GM19372 (cell line): Measurements from ENCODE around the gene HSD3B1.
"Not testable (repeated sequence)": the region's sequence is repeated elsewhere in the genome, so short reads cannot be mapped to it uniquely, and the experiment has no call there.

Experiments
- ATAC-seq: cut with Tn5 transposase; IDR thresholded peaks from one replicate; pipeline ENCODE4 v1.9.1; 2021; ENCODE audit warnings: mild to moderate bottlenecking, low read depth, moderate library complexity; ENCODE audit not compliant: unreplicated experiment

The HSD3B1 gene

DNA sequence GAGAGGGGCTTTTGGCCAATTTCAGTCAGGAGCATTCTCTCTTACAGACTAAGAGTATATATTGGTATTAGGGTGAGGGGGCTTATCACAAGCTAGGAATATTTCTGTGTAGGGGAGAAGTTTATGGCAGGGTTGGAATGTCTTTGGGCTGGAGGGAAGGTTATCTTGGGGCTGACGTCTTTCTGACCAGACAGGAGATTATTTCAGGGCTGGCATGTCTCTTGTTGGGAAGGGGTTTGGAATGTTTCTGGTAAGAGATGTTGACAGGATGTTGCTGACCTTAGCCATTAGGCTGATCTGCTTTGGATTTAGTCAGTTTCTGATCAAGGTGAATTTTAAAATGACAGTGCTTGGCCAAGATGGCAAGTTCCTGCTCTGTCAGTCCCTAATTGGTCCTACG, 17.8 kb upstream of the HSD3B1 start:
- ATAC-seq, result no peak

DNA sequence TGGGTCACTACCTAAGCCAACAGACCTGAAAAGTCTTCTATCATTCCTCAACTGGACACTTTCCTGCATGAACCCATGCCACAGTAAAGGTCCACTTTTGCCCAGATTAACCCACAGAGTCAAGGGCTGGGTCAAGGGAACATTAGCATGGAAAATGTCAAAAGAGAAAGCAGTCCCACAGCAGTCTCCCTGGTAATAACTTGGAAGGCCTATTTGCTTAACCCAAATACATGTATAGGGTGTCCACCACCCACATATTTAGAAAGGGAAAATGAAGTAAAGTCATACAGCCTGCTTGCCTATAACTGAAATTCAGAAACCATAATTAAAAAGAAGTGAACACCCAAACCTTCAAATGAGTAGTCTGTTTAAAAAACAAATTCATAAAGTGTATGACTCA, 16.1 kb upstream of the HSD3B1 start:
- ATAC-seq, result no peak

DNA sequence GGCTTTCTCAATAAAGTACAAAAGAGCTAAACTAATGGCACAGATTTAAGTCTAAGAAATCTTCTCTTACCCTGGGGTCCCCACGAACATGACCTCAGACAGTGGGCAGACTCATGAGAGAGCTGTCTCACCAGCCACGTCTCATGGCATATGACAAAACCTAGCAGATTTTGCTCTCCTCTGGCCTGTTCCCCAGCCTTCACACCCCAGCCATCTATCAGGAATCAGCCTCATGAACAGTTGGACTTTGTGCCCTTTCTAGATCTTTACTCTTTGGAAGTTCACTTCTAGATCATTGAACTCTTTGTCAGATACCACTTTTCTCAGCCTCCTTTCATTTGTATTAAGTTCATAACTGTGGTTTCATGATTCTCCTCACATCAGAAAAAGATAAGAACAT, 14.2 kb upstream of the HSD3B1 start:
- ATAC-seq, result no peak

DNA sequence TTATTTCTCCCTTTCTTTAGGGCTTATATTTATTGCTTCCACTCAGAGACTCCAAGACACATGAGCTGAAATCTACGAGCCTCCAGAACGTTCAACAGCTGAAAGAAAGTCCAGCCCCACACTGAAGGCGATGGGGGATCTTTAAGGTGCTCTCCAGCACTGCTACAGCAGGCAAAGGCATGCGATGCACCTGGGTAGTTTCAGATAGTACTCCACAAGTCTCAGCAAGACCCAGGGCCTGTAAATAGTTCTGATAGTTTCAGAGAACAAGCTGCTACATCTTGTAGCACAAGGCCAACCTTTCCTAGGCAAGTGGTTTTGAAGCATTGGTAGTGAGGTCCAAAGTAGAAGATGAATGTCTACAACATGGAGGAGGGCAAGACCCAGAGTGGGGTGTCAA, 2.2 kb upstream of the HSD3B1 start:
- no peak for ATAC-seq

DNA sequence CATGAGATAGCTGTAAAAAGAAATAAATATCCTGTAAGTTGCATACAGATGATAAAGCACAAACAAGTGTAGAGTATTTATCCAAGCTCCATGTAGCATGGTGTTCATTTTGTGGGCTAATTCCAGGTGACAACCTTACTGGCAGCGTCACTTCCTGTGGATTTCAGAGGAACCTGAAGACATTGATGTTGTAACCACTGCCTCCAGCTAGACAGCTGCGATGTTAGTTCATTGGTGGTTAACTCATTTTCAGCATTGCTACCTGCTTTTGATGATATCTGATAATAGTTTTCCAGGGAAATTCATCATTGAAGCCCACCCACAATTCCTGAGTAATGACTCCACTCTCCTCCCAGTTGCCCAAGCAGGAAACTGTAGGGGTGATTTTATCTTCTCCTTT, 3.0 kb downstream of the HSD3B1 start:
- ATAC-seq, result no peak

DNA sequence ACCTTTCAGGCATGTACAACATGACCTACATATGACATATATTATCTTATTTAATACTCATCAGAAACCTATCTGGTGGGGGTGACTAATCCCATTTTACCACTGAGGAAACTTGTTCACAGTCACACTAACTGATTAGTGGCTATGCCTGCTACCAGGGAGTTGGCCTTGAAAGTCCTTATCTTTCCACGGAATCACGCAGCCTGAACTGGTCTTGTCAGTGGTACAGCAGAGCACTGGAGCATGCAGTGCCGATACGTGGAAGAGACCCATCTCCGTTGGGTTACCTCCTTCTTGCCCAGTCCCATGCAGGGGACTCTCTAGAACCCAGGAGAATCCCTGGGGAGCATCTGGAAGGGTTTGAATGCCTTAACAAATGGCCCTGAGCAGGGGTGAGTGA, 8.2 kb downstream of the HSD3B1 start:
- no peak for ATAC-seq

DNA sequence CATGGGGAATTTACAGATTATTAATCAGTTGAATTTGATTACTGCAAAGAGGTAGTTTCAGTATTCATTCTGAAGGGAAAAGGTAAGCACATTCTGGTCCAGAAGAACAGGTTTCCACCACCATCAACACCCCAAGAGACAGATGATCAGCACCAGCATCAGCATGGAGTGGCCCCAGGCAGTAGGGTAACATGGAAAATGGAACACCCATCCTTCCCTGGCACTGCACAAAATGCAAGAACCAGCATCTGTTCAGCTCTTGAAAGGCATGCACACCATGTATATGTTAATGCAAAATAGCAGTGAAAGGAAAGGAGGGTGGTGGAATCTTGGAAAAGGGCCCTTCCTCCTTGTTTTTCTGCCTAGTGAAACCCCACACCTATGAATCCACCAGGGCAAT, 9.2 kb downstream of the HSD3B1 start:
- no peak for ATAC-seq

DNA sequence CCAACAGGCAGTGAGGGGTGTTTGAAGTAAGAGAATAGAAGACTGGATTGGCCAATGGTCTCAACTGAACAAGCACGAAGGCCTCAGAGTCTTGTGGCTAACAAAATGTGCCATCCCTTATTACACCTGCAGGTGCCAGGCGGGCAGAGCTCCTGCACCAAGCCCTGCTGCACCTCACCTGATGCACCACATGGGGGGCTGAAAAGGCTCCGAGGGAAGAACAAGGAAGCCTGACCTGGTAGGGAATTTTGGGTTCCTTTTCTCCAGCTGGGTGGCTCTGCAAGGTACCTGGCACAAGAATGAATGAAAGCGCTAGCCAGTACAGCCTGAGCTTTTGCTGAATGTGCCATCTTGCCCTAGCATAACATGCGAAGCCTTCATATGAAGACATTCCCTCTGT, 9.7 kb downstream of the HSD3B1 start:
- ATAC-seq, result no peak

DNA sequence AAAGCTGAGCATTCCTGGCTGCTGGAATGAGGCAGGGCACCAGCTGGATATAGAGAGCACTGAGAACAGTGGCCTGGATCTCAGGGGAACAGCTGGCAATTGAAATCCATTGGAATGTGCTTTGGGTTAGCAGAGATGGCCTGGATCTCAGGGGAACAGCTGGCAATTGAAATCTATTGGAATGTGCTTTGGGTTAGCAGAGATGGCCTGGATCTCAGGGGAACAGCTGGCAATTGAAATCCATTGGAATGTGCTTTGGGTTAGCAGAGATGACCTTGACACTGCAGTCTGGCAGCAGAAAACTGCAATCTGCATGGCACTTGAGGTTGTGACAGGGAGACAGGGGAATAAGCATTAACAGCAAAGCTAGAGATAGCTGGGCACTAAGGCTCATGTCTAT, 10.7 kb downstream of the HSD3B1 start:
- not testable (repeated sequence) for ATAC-seq

DNA sequence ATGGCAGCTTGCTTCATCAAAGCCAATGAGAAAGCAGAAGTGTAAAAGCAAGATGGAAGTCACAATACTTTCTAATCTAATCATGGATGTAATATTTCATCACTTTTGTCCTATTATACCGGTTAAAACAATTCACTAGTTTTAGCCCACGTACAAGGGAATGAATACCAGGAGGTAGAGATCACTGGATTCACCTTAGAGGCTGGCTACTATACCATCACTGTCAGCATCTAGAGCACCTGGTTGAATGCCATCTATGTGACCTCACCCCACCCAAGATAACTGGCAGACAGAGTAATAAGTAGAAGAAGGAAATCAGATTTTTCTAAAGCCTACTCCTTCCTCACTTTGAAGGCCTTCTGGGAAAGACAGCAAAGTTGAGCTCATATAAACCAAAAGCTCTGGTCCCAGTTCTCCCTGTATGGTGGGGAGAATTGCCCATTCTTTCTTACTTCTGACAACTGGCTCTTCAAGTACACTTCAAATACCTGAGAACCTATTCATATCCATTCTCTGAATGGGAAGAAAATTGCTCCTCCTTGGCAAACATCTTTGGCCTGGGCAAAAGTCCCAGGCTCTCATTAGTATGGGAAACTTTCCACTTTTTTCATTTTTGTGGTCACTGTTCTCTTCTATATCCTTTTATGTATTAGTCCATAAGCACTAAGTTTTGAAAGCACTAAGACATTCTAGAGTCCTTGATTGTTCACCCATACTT, 24.8 kb downstream of the HSD3B1 start:
- no peak for ATAC-seq

DNA sequence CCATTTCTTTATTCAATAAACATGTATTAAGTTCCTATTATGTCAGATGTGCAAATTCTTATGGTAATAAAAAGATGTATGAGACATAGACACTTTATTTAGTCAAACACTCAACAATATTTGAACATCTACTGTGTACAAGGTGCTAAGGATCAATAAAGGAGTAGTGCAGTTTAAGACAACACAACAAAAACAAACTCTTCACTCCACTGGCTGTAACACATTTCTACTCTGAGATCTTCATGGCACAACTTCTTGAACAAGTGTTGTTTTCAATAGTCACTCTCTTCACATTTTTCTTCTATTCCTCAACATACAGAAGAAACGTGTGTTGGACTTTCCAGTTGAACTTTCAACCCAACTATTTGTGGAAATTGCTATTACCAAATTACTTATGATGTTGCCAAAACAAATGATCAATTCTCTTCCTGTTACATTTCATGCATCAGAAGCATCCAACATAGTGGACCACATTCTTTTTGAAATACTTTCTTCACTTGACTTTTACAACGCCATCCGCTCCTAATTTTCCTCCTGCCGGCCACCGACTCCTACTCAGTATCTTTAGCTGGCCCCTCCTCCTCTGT, 25.4 kb downstream of the HSD3B1 start:
- no peak for ATAC-seq

DNA sequence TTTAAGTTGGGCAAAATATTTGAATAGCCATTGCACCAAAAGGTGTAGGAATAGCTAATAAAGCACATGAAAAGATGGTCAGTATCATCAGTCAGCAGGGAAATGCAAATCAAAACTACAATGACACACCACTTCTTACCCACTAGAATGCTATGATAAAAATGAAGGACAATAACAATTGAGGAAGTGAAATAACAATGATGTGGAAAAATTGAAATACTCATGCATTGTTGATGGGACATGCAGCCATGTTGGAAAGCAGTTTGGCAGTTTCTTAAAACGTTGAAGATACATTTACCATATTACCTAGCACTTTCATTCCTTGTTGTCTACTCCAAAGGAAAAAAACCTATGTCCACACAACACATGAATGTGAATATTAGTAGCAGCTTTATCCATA, 28.4 kb downstream of the HSD3B1 start:
- ATAC-seq, result no peak

DNA sequence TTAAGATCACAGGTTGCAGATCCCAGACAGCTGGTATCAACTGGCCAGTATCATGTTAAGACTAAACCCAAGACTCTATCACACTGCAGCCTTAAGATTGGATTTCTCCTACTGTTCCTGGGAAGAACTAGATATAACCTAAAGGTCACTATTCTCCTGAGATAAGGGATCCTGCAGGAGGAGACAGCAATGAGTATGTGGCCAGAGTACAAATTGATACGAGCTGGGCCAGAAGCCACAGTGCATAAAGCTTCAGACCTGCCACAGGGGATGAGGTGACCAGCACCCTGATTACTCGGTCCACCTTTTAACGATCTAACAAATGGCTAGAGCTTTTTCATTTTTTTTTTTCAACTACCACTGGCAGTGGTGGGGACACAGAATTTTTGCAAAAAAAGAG, 31.0 kb downstream of the HSD3B1 start:
- ATAC-seq, result no peak

DNA sequence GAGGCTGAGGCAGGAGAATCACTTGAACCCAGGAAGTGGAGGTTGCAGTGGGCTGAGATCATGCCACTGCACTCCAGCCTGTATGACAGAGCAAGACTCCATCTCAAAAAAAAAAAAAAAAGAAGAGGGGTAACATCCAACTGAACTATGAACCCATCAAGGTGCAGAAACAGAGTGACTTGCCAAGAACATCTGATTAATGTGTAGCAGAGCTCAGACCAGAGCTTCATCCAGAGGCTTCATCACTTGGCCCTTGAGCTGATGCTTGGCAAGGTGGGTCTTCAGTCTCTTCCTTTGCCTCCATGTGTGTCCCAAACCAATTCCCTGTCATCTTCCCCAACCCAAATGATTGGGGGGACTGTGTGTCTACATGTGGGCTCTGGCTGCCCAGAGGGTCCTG, 32.6 kb downstream of the HSD3B1 start:
- no peak for ATAC-seq

DNA sequence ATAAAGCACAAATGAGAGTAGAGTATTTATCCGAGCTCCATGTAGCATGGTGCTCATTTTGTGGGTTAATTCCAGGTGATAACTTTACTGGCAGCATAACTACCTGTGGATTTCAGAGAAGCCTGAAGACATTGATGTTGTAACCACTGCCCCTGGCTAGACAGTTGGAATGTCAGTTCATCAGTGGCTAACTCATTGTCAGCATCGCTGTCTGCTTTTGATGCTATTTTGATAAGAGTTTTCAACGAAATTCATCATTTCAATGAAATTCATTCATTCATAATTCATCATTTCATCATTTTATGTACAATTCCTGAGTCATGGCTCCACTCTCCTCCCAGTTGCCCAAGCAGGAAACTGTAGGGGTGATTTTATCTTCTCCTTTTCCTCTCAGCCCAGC, 34.4 kb downstream of the HSD3B1 start:
- no peak for ATAC-seq

DNA sequence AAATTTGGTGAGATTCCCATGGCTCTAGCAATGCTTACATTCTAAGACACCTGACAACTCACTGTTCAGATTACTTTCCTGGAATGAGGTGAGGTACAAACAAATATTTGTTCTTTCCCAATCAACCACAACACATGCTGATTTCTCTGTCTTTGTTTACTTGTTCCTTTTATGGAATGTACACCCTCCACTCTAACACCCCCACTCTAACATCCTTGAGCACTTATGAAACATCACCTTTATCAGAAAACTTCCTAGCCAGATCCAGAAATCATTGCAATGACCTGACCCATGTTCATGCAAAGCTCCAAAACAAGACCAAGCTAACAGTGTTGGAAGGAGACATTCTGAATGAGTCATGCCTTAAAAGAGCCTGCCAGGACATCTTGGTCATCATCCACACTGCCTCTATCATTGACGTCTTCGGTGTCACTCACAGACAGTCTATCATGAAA, 35.5 kb downstream of the HSD3B1 start:
- no peak for ATAC-seq

DNA sequence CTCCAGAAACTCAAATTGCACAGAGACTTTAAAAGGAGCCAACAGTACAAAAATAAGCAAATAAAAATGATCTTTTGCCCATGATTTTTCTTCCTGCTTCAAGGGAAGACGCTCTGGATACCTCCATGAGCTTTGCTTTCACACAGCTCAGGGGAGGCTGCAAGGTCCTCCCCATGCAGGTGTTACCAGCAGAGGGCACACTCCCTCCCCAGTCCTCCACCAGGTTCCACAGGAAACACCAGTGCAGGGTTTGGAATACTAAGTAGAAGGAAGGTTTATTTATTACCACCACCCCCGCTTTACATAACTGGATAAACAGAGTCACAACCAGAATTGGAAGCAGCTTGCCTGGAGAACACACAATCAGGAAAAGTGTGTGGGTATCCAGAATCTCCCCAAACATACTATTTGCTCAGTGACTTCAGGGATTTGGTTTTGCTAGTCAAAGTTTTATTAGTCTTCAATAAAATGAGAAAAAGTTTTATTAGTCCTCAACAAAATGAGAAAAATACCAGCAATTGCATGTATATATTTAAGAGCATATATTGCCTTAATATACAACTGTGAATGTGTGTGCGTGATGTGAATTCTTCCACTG, 37.3 kb downstream of the HSD3B1 start:
- no peak for ATAC-seq

DNA sequence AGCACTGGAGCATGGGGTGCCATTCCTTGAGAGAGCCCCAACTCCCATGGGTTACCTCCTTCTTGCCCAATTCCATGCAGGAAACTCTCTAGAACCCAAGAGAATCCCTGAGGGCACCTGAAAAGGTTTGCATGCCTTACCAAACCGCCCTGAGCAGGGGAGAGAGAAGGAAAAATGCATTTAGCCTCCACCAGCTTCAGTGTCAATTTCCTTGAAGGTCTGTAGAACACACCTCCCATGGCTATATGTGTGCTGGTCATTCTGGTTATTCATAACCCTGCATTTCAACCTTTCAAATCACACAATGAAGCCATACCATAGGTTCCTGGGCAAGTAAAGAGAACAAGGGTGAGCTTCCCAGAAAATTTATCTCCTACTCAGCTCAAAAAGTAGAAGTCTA, 39.6 kb downstream of the HSD3B1 start:
- ATAC-seq, result no peak

DNA sequence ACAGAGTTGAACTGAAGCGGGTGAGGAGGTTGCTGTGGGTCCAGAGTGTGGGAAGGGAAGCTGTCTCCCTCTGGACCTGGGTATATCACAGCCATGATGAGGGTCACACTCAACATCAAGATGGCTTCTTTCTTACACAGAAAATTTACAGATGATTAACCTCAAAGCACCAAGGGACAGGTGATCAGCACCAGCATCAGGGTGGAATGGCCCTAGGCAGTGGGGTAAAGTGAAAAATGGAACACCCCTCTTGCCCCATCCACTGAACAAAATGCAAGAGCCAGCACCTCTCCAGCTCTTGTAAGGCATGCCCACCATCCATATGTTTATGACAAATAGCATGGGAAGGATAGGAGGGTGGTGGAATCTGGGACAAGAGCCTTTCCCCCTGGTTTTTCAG, 40.3 kb downstream of the HSD3B1 start:
- ATAC-seq, result no peak

DNA sequence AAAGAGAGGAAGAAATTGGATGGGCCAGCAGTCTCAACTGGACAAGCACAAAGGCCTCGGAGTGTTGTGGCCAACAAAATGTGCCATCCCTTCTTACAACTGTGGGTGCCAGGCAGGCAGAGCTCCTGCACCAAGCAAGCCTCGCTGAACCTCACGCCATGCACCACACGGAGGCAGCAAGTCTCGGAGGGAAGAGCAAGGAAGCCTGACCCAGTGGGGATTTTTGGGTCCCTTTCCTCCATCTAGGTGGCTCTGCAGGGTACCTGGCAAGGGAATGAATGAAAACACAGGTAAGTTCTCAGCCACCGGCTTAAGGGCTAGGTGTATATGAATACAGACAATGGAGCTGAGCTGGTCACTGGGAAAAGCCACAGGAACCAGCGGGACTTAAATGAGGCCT, 40.8 kb downstream of the HSD3B1 start:
- ATAC-seq, result no peak

DNA sequence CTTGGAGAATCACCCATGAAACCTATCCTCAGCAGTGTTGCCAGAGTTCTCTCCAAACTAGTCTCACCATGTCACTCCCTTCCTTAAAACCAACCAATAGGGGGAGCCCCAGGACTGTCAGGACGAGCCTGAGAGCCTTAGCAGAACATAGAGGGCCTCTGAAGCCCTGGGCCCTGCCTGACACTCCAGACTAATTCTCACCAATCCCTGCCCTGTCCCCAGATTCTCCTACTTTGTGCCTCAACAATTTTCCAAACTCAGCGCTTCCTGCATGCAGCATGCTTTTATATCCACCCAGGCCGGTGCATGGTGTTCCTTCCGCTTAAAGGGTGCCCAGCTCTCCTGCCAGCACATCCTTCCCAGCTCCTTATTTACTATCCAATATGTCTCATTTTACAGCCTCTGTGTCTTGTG, 42.7 kb downstream of the HSD3B1 start:
- ATAC-seq, result no peak

DNA sequence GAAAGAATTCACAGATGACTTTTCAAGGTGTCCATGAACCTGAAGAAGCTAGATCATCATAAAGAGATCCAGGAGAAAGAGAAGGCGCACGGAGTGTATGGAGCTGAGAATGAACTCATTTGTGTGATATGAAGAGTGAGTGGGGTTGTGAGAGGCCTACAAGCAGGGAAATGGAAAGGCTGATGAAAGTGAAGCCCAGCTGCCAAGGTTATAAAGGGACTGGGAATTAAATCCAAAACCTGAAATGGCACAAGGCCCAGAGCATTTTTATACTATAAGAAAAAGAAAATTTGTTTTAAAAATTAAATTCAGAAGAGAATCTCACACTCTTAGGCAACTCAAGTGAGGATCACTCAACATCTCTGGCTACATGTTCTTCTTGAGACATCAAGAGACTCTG, 43.4 kb downstream of the HSD3B1 start:
- ATAC-seq, result no peak
